NCI-H2227 treated with DMSO at 0.1 percent for 48 hours (cell line): ENCODE data around the gene CELF2.
"Not testable (repeated sequence)": the region's sequence is repeated elsewhere in the genome, so short reads cannot be mapped to it uniquely, and the experiment has no call there.

ENCODE experiments used
- DNase-seq: peaks from one replicate; lab custom pipeline; 2025; lab: John Stamatoyannopoulos, UW

The CELF2 gene

GRCh38 chr10:11017570-11018431 is at the start of gene CELF2:
Gene CELF2 (plus strand): TSS chr10:11017872. CDS start chr10:11018090, 218 bp downstream.
- DNase-seq, result peak; percentile 0

- DNase-seq, result no peak
Measured at GRCh38 chr10:10968257-10968588, 49.4 kb upstream of the CELF2 start.

DNA sequence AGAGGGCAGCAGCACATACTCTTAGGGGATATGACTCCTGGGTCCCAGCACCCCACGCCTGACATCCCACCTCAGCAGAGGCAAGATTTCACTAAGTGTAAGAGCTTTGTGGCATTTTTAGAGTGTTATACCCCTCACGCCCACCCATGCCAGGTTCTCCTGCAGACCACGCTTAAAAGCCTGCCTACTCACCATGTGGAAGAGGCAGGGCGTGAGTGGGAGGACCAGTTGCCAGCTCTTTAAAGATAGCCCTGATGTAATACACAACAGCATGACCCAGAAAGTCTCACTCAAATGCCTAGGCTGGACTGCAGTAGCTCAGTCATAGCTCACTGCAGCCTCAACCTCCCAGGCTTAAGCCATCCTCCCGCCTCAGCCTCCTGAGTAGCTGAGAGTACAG is 44.4 kb upstream of the CELF2 start:
- DNase-seq, result no peak

DNA sequence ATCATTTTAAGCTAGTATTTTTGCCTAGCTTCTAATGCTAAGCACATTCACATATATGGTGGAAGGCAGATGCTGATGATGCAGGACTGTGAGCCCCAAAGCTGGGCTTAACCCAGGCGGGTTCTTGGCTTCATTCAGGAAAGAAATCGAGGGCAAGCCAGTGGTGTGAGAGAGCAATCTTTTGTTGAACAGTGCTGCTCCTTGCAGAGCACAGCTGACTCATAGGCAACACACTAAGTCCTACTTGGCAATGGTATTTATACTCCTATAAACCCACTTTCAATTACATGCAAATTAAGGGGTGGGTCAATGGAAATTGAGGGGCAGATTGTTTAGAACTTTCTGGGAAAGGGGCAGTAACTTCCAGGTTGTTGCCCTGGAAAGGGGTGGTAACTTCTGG is 42.0 kb upstream of the CELF2 start:
- DNase-seq, result no peak

- DNase-seq, result no peak
Measured at GRCh38 chr10:10976652-10977051, 41.0 kb upstream of the CELF2 start.

DNA sequence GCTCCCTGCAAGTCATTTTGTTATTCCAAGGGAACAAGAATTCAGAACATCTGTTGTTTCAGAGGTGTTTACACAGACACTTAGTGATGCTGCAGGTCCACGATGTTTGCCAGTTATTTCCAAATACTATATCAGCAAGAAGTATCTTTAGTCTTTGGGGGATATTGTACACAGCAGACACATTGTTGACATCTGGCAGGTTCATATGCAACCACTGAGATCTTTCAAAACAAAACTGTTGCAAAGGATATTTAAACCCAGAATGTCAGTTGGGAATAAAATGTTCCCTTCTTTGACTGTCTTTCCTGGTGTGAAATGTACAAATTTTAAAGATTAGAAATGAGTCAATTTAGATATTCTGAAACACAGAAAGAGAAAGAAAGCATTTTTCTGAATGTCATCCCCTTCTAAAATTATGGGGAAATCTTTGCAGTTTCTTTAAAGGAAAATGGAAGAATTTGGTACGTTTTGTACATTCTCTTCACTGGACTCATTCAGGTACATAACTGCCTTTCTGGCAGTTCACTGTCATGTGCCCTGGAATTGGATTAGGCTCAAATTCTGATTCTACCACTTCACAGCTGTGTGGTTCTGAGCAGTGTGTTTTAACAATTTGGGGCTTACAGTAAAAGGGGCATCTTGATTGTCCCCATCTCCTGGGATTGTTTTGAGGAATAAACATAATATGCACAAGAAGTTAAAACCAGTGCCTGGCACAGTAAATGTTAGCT is 40.3 kb upstream of the CELF2 start:
- DNase-seq, result no peak

GRCh38 chr10:10977978-10978377 is 39.7 kb upstream of the CELF2 start:
- DNase-seq, result no peak

- DNase-seq, result no peak
Measured at GRCh38 chr10:10985361-10985760, 32.3 kb upstream of the CELF2 start.

DNA sequence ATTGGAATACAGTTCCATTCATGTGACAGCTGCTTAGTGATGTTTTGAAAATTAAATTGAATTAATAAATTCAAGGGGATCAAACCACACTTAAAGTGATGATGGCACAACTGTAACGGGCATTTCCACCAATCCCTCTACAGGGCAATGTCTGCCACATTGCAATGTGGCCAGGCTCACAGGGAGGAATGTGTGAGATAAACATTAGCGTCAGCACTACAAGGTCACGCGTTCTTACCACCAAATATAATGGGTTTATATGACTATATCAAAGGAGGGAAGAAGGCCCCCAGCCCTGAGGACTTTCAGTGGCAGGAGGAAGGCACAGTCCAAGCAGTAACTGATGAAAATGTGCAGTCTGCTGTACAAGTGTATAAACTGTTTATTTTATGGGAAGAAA is 31.1 kb upstream of the CELF2 start:
- DNase-seq, result no peak

DNA sequence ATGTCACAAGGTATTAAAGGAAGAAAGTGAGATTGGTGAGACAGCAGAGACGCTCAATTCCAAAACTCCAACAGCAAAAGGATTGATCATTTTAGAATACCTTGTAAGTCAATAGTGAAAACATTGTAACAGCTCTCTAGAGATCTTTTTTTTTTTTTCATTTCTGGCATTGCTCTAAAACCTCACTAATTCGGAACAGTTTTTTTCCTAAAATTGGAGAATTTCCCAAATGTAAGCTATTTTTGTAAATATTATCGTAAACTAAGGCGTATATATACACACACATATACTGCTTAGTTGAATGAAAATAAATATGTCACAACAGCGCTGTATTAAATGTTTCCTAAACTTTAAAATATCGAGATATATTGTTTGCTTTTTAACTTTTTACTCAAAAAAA is 30.6 kb upstream of the CELF2 start:
- DNase-seq, result no peak

DNA sequence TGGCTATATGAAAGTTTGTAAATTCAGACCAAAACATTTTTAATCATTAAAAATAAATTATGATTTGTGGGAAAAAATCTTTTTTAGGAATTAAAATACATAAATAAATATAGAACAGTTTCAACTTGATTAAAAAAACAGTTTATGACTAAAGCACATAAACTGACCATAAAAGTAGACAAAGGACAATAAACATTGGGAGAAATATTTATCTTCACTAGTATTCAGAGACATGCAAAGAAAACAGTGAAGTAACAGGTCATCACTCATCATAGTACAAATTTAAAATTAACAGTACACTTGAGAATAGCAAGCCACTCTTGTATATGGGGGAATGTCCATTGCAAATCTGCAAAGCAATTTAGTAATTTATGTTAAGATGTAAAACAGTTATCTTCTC is 28.0 kb upstream of the CELF2 start:
- no peak for DNase-seq

DNA sequence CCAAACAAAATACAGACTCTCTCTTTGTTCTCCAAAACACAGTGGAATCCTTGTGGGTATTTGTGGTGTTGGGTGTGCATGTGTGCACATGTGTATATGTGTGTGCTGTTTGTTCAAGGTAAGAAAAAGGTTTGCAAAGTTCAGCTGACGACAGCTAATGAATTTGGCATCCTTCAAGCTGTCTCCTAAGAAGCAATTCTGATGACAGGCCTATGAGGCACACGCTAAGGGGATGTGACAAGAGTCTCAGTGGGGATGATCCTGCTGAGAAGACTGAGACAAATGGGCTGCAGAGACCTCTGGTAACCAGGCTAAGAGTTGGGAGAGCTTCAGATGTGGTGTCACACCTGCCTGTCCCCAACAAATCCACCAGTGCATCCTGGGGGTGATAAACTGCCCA is 26.5 kb upstream of the CELF2 start:
- DNase-seq, result no peak

DNA sequence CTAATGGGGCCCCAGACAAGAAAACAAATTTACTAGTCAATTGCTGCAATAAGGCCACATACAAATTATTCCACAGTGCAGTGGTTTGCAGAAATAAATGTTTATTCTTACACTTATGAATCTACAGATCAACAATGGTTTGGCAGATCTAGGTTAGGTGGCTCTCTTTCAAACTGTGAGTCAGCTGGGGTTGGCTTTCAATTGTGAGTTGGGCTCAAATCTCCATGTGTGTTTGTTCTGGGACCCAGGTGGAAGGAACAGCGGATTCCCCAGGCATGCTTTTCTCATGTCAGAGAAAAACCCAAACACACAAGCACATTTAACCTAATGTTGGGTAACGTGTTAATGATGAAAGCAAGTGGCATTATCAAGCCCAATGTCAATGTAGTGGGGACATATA is 25.6 kb upstream of the CELF2 start:
- no peak for DNase-seq

- DNase-seq, result no peak
Measured at GRCh38 chr10:10992961-10993714, 24.5 kb upstream of the CELF2 start.

DNA sequence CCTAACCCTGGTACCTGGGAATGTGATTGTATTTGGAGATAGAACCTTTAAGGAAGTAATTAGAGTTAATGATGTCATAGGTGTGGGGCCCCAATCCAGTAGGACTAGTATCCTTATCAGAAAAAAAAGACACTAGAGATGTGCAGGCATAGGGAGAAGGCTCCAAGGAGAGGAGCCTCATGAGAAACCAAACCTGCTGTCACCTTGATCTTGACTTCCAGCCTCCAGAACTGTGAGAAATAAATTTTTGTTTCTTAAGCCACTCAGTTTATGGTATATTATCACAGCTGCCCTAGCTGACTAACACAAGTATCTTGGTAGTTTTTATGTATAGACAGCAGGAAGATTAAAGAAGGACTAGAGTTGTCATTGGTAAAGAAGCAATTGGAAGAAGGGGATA is 23.9 kb upstream of the CELF2 start:
- no peak for DNase-seq

- DNase-seq, result no peak
Measured at GRCh38 chr10:10994360-10994759, 23.3 kb upstream of the CELF2 start.

DNA sequence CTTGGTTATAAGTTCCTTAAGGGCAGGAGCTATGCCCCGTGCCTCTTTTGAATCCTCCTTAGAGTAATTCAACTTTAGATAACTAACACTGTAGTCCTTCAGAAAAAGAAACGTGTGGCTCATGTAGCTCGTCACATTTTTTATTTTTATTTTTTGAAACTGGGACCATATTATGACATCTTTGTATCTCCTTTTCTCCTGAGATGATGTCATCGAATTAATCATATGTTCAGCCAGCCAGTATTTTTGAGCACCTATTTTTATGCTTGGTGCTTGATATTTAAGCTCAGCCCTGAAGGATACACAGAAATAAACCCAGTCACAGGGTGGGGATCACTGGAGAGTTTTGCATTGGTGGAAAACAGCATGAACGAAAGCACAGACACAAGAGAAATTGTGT is 22.6 kb upstream of the CELF2 start:
- no peak for DNase-seq

- DNase-seq, result no peak
Measured at GRCh38 chr10:10996966-10997620, 20.6 kb upstream of the CELF2 start.

DNA sequence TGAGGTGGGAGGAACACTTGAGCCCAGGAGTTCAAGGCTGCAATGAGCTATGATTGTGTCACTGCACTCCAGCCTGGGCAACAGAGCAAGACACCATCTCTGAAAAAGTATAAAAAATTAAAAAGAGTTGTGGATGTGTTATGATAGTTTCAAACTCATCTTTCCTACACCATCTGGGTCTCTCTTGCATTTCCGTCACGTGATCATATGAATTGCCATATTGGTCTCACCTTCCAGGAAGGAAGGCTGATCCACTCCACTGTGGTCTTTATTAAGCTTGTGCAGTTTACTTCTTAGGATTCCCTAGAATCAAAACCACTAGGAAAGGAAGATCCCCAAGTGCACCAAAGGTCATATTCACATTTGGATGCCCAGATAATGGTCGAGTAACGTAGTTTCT is 18.2 kb upstream of the CELF2 start:
- not testable (repeated sequence) for DNase-seq

GRCh38 chr10:11002485-11002884 is 15.2 kb upstream of the CELF2 start:
- DNase-seq, result no peak

DNA sequence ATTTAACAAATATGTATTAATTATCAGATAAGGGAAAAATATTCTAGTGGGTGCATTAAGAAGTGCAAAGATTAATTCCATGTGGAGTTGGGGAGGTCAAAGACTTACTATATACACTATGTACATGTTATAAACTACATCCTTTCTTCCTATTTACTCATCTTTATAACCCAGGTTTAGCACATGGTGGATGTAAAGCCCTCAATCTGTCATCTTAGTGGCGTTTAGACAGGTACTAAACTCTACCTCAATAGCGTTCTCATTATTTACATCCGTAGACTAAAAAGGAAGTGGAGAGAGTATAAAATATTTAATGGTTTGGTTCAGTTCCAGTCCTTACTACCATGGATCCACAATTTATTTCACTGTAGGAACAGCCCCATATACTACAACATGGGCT is 14.8 kb upstream of the CELF2 start:
- DNase-seq, result no peak

GRCh38 chr10:11003679-11004078 is 14.0 kb upstream of the CELF2 start:
- no peak for DNase-seq
